EH (cell line): Measurements from ENCODE around the gene ADAMTS17.

Experiments
- DNase-seq: peaks from one replicate; pipeline ENCODE4 v3.0.0-alpha.2; 2015; ENCODE audit warnings: low read depth

ADAMTS17 gene

DNA sequence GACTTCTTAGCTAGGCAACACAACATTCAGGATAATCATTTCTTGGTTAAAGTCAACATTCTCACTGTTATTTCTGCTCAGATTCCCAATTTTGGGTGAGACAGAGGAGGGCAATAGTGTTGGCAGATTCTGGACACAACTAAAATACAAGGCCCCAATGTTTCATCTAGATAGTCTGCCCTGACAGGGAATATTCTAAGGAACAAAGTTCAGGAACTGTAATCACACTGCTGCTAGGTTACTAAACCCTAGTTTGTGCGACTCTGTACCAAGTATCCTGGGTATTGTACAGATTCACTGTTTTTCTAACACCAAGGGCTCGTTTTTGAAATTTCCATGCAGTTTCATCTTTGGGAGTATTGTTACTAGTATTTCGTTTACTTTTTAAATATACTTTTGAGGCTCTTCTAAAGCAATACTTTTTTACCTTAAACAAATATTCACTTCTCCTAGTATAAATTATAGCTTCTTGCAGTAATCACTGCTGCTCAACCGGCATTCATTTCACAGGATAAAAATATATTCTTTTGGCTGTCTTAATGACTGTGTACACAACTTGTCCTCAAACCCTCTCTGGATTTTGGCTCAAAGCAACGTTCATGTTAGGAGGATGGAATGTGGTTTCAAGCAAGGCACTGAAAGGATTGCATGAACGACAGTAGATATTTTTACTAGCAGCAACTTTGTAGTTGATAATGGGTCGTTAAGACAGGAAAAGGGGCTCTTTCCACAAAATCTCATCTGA lies 167.4 kb downstream of the ADAMTS17 start:
- DNase-seq, result no peak

DNA sequence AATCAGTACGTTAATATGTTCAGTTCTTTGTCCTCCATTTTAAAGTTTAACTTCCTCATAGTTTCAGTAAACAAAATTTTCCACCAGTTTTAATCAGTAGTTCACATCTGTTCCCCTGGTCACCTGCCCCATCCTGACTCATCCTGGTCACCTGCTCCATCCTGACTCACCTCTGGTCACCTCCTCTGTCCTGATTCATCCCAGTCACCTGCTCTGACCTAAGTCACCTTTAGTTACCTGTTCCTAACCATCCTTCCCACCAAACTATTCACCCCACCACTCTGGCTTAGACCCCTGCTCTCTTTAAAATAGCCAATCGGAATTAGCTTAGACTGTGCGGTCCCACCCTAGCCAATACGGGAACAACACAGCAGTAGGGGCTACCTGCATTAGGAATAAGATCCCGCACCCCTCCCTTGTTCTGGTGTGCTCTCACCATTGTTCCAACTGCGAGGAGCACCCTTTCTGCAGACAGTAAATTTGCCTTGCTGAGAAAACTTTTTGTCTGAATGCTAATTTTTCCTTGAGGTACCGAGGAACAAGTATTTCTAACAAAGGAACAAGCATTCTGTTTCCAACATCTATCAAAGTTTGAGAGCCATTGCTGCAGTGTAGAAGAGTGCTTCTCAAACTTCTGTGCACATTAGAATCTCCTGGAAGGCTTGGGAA lies 169.3 kb downstream of the ADAMTS17 start:
- no peak for DNase-seq

DNA sequence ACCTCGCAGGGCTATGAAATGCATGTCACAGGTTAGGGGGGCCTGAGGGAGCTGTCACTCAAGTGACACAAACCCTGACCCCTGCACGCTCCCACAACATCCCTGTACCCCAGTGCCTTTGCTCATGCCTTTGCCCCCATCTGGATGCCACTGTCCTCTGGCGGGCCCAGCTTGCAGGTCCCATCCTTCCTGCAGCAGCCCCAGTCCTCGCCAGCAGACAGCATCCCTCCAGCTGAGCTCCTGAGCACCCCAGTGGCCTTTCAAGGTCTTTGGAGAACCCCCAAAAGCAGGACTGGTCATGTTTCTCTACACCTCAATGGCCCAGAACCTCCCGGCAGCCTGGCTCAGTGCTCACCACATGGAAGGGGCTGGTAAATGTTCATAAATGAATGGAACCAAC lies 170.4 kb downstream of the ADAMTS17 start:
- no peak for DNase-seq

GRCh38 chr15:100170291-100171210 lies 171.2 kb downstream of the ADAMTS17 start:
- no peak for DNase-seq

DNA sequence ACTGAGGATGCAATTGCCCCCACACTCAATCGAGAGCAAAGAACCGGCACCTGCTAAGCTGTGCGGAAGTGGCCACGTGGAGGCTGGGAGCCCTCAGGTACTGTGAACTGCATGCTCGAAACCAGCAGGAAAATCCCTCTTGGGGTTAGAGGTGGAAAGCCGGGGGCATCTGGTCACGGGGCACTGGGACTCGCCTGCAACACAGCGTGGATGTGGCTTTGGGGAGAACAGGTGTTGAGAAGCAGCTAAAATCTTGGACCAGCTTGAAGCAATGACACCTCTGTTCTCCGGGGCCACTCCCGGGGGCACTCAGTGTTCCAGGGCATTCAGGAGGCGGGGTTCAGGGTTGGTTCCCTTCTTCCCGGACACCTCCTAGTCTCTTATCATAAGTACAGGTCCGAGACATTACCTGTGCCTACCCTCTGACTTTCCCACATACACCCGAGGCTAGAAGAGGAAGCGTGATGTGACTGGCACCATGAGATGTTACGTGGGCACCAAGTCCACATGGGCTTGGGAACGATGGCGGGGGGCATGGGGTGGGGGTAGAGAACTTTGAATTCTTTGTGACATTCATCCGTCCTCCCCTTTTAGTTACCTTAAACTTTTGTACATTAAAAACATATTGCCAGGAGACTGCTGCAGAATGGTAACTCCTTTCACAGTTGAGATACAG lies 172.0 kb downstream of the ADAMTS17 start:
- DNase-seq, result no peak

- DNase-seq, result no peak
These were observed 173.0 kb downstream of the ADAMTS17 start for GRCh38 chr15:100168787-100169186.

DNA sequence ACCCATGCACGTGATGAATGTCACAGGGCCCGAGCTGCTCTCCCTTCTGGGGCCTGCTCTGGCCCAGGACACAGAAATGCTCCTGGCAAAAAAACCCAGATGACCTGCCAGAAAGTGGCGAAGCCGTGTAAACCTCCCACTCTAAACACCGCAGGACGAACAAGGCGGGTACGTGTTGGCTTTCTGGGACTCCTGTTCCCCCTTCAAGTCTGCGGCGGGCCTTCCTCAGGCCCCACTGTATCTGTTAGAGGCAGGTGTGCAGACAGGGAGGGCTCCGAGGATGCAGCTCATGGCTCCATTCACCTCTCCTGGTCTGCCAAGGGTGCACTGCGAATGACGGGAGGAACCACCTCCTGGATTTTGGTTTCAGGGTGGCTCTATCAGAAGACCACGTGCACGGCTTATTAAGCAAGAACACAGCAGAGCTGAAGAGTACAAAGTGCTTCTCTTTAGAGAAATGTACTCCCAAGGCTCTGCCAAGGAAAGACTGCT lies 173.8 kb downstream of the ADAMTS17 start:
- DNase-seq, result no peak

DNA sequence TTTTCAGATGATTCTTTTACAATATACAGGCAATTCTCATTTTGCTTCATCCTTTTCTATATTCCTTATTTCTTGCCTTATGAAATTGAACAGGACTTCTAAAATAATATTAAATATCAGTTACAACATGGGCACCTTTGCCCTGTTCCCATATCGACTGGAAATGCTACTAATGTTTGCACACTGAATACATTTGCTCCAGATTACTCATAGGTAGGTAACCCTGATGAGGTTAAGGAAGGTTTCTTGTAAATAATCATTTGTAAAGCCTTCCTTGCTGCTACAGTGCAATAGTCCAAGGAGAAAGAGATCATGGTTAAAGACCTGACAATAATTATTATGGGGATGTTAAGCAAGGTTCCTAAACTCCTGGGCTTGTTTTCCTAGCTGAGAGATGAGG lies 175.5 kb downstream of the ADAMTS17 start:
- DNase-seq, result no peak

DNA sequence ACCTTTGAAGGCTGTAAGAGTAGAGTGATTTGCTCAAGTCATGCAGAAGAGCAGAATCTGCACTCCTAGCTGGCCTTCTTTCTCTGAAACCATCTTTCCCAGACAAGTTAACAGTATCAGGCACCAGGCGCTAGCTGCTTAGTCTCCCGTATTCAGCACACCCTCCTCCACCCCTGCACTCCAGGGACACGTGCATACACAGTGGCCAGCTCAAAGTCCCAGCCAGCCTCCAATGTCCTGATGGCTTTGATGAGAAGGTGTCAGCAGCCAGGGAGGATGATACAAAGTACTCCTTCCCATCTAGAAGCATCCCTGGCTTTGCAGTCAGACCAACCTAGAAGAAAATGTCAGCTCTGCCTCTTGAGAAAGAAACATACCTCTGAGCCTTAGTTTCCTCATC lies 177.8 kb downstream of the ADAMTS17 start:
- DNase-seq, result no peak

DNA sequence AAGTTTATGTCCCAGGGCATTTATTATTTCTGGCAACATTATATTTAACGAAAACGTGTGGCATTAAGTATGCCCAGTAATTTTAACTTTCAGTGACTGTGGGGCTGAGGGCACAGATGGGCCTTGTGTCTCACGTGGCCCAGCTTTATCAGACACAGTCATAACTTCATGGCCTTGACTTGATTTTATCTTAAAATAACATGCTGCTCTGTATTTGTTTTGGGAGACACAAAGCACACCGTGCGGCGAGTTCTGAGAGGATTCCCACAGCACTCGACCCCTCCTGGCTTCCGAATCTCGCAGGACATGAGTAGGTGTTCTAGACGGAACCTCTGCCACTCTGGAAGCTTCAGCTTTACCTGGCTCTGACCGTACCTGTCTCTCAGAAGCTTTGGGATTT lies 180.8 kb downstream of the ADAMTS17 start:
- no peak for DNase-seq

GRCh38 chr15:100159436-100159835 lies 182.3 kb downstream of the ADAMTS17 start:
- DNase-seq, result no peak

DNA sequence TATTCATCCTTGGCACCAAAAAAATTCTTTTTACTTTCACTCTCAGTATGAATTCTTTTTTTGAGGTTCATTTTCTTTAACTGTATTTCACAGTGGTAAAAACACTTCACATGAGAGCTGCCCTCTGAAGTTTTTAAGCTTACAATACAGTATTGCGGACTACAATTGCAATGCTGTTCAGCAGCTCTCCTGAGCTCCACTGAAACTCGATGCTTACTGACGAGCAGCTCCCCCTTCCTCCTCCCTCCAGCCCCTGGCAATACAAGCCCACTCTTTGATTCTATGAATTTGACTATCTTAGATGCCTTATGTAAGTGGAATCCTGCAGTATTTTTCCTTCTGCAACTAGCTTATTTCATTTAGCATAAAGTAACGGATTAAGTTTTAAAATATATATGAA lies 183.4 kb downstream of the ADAMTS17 start:
- DNase-seq, result no peak

GRCh38 chr15:100156201-100156600 lies 185.6 kb downstream of the ADAMTS17 start:
- no peak for DNase-seq

- no peak for DNase-seq
These were observed 187.4 kb downstream of the ADAMTS17 start for GRCh38 chr15:100154338-100154737.

- DNase-seq, result no peak
These were observed 189.3 kb downstream of the ADAMTS17 start for GRCh38 chr15:100152463-100152862.

DNA sequence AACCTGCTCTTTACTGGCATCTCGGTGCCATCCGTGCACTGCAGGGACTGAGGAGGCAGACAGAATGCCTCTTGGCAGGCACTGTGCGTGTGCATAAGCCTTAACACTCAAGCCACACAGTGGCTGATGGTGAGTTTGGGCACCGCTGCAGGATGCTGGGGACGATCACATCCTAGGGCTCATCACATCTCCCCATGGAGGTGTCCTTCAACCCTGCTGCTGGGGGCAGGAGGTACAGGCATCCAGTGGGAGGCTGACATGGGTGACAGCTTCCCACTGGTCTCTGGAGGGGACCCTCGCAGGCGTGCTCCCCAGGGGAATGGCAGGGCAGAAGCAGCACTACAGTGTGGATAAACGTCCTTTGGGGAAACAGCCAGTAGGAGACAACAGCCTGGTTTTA lies 190.9 kb downstream of the ADAMTS17 start:
- no peak for DNase-seq

- DNase-seq, result no peak
These were observed 193.9 kb downstream of the ADAMTS17 start for GRCh38 chr15:100147828-100148227.

DNA sequence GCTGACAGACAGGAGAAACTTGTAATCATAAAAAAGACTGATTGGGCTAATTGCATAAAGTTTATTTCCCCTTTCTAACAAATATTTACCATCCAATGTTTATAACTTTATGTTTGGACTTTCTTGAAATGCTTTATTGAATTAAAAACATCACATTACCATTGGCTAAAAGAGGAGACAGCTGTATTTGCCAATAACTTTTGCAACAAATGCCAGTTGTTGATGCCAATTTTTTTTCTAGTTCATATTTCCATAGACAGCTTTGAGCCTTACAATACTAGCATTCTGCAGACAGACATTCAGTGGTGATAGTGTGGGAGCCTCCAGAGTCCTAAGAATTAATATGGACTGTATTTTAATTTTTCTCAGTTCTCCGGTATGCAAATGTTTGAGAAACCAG lies 198.4 kb downstream of the ADAMTS17 start:
- no peak for DNase-seq

DNA sequence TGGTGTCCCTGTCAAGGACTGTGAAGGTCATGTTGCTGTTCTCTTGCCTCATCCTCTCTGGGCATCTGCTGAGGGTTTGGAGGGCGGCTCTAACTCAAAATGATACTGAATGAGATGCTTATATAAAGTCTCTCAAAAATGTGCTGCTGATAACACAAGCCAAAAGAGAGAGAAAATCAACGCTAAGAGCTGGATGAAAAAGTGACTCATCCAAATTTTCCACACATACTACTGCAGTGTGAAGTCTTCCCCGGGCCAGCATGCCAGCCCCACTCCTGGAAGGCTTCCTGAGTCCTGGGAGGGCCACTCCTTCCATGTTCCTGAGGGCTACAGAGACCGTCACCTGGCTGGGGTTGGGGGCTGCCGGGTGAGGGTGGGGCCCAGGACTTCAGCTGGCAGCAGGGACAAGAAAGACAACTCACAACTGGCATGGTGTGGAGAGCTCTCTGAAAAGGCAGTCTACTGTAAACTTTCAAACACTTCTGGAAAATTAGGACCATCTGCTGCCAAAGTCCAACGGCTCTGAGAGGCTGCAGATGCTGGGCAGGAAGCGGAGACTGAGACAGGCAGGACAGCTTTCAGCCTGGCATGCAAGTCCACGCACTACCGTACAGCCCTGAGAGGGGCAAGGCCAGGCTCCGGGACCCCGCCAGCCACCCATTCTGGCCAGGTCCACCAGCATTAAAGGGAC lies 200.3 kb downstream of the ADAMTS17 start:
- no peak for DNase-seq

GRCh38 chr15:100140527-100141308 lies 201.1 kb downstream of the ADAMTS17 start:
- no peak for DNase-seq

- DNase-seq, result no peak
These were observed 207.2 kb downstream of the ADAMTS17 start for GRCh38 chr15:100134586-100134985.
